Panc1 (cell line): Measurements from ENCODE around the gene RFT1.
A peak's percentile ranks its signal among the peaks of the same experiment; 100 is the strongest.

ENCODE experiments used
- CTCF ChIP-seq: fragments of 450-650 bp; IDR thresholded peaks from 2 replicates; pipeline ENCODE4 v1.5.1; 2017; ENCODE audit warnings: mild to moderate bottlenecking
- POLR2AphosphoS5 ChIP-seq: IDR thresholded peaks from 2 replicates; pipeline ENCODE4 v1.6.1; 2012; ENCODE audit warnings: mild to moderate bottlenecking, low read depth, low read length, moderate library complexity
- REST ChIP-seq, 2 experiments: IDR thresholded peaks; 2 replicates each; pipeline ENCODE4 v1.6.1; 2011 to 2012; ENCODE audit warnings: low read depth in 2 of 2, control low read depth in 1 of 2, low read length in 1 of 2, mild to moderate bottlenecking in 1 of 2, moderate library complexity in 1 of 2; ENCODE audit not compliant: insufficient read depth in 1 of 2
- SIN3A ChIP-seq: IDR thresholded peaks from 2 replicates; pipeline ENCODE4 v1.6.1; 2012; ENCODE audit warnings: low read depth, mild to moderate bottlenecking, low read length, moderate library complexity, borderline replicate concordance; ENCODE audit not compliant: insufficient read depth

GRCh38 chr3:53044711-53045517 lies 85.3 kb downstream of the RFT1 start:
- TF ChIP-seq CTCF (no peak), SIN3A (0 out of 2 replicates have a peak, but pooled peaks have one; percentile 18), REST (IDR thresholded peaks at IDR 0.05; ENCODE audit: insufficient read depth in 1 of 2, low read depth in 2 of 2, low read length in 1 of 2) (no peak), POLR2AphosphoS5 (no peak)
